Mammary epithelial cell (primary cell): Measurements from ENCODE around the gene ADCY6.

Experiments used
- EZH2 ChIP-seq: IDR thresholded peaks from 2 replicates; pipeline ENCODE4 v1.6.1; 2012; ENCODE audit warnings: low read length, inconsistent platforms, borderline replicate concordance
- TF ChIP-seq, protein P1 (sequence below), 2 donors: IDR thresholded peaks in 1 of 2; conservative IDR thresholded peaks in 1 of 2; 2 replicates each; pipeline ENCODE4 v1.5.1; 2011 to 2012; ENCODE audit warnings: inconsistent platforms in 2 of 2, low read length in 2 of 2, mild to moderate bottlenecking in 2 of 2, control low read depth in 1 of 2, low read depth in 1 of 2; ENCODE audit not compliant: insufficient read depth in 1 of 2; ENCODE audit errors: extremely low read depth in 1 of 2

DNA sequence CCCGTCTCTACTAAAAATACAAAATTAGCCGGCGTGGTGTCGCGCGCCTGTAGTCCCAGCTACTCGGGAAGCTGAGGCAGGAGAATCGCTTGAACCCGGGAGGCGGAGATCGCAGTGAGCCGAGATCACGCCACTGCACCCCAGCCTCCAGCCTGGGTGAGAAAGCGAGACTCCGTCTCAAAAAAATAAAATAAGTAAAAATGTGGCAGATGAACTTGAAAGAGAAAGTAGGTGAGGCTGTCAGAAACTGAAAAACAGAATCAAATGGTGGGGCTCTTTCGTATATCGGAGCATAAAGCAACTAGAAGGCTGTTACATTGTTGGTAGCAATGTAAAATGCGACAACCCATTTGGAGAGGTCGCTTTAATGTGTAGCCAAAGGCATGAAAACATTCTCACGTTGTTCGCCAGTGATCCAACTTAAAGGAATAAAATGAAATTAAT, 71.6 kb downstream of the ADCY6 start:
- TF ChIP-seq, protein P1, sequence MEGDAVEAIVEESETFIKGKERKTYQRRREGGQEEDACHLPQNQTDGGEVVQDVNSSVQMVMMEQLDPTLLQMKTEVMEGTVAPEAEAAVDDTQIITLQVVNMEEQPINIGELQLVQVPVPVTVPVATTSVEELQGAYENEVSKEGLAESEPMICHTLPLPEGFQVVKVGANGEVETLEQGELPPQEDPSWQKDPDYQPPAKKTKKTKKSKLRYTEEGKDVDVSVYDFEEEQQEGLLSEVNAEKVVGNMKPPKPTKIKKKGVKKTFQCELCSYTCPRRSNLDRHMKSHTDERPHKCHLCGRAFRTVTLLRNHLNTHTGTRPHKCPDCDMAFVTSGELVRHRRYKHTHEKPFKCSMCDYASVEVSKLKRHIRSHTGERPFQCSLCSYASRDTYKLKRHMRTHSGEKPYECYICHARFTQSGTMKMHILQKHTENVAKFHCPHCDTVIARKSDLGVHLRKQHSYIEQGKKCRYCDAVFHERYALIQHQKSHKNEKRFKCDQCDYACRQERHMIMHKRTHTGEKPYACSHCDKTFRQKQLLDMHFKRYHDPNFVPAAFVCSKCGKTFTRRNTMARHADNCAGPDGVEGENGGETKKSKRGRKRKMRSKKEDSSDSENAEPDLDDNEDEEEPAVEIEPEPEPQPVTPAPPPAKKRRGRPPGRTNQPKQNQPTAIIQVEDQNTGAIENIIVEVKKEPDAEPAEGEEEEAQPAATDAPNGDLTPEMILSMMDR (conservative IDR thresholded peaks at IDR 0.05 in 1 of 2, IDR thresholded peaks at IDR 0.05 in 1 of 2; ENCODE audit: extremely low read depth in 1 of 2, insufficient read depth in 1 of 2, low read depth in 1 of 2, low read length in 2 of 2), result no peak
- TF ChIP-seq EZH2, result no peak
